HepG2 (cell line): ENCODE measurements around the gene ZWILCH. TPM values are rescaled to one million over a fixed set of nuclear protein-coding genes. Genes with fewer than 3 reads are reported as not detected.

Experiments
- HNF4A ChIP-seq: sonication (generic); formaldehyde crosslinking; IDR thresholded peaks from 2 replicates; pipeline ENCODE4 v1.4.0; 2020; ENCODE audit warnings: missing genetic modification reagents
- KDM6A ChIP-seq: IDR thresholded peaks from 2 replicates; pipeline ENCODE4 v1.6.1; 2016; ENCODE audit warnings: low read depth
- MATR3 ChIP-seq: sonication (generic); formaldehyde crosslinking; IDR thresholded peaks from 2 replicates; pipeline ENCODE4 v1.4.0; 2020; ENCODE audit warnings: missing genetic modification reagents
- POLR2AphosphoS5 ChIP-seq: IDR thresholded peaks from 2 replicates; pipeline ENCODE4 v1.6.1; 2012; ENCODE audit warnings: low read depth, low read length
- SATB2 ChIP-seq: sonication (generic); formaldehyde crosslinking; IDR thresholded peaks from 2 replicates; pipeline ENCODE4 v1.5.0; 2020; ENCODE audit warnings: missing genetic modification reagents
- SMYD3 ChIP-seq: sonication (generic); formaldehyde crosslinking; IDR thresholded peaks from 2 replicates; pipeline ENCODE4 v1.8.1; 2023; ENCODE audit warnings: mild to moderate bottlenecking, missing genetic modification reagents
- SP140L ChIP-seq: sonication (generic); formaldehyde crosslinking; IDR thresholded peaks from 2 replicates; pipeline ENCODE4 v1.4.0; 2020; ENCODE audit warnings: missing genetic modification reagents, borderline replicate concordance
- ZNF12 ChIP-seq: sonication (generic); formaldehyde crosslinking; IDR thresholded peaks from 2 replicates; pipeline ENCODE4 v1.5.0; 2020; ENCODE audit warnings: missing genetic modification reagents
- ZNF382 ChIP-seq: sonication (generic); formaldehyde crosslinking; IDR thresholded peaks from 2 replicates; pipeline ENCODE4 v1.5.0; 2020; ENCODE audit warnings: missing genetic modification reagents, mild to moderate bottlenecking, borderline replicate concordance
- ZNF780A ChIP-seq: sonication (generic); formaldehyde crosslinking; IDR thresholded peaks from 2 replicates; pipeline ENCODE4 v1.8.0; 2022; ENCODE audit warnings: mild to moderate bottlenecking, missing genetic modification reagents, moderate library complexity
- ZSCAN25 ChIP-seq: sonication (generic); formaldehyde crosslinking; IDR thresholded peaks from 2 replicates; pipeline ENCODE4 v1.8.0; 2022; ENCODE audit warnings: mild to moderate bottlenecking, missing genetic modification reagents
- polyA plus RNA-seq, 8 experiments: library from polyadenylated mRNA; depleted of rRNA in 3 of 8; stranded (reverse) in 7 of 8; unstranded in 1 of 8; fragments of >200 nt; fragmentation: Illumina TruSeq in 4 of 8; extraction: Trizol in 4 of 8; gene quantifications; 2 replicates each; pipeline versions ENCODE4 v1.2.1 to v1.2.3, GENCODE V29; 2011 to 2016; ENCODE audit warnings: low read depth in 4 of 8, missing spikeins in 1 of 8, mixed read lengths in 1 of 8; ENCODE audit not compliant: insufficient read depth in 1 of 8
- total RNA-seq, 5 experiments: library from RNA; depleted of rRNA; stranded (reverse); fragments of >200 nt; fragmentation: Illumina TruSeq; extraction: Trizol; gene quantifications; 2 replicates each; pipeline ENCODE4 v1.2.3, GENCODE V29; 2016; ENCODE audit warnings: low read depth in 1 of 5
- TF ChIP-seq, protein P1 (sequence below): sonication (generic); formaldehyde crosslinking; IDR thresholded peaks from 2 replicates; pipeline ENCODE4 v1.4.0; 2020; ENCODE audit warnings: missing genetic modification reagents, borderline replicate concordance
- TF ChIP-seq, protein P2 (sequence below): sonication (generic); formaldehyde crosslinking; conservative IDR thresholded peaks from 2 replicates; pipeline ENCODE4 v1.8.0; 2022; ENCODE audit warnings: low read depth, missing genetic modification reagents
- TF ChIP-seq, protein P3 (sequence below): sonication (generic); formaldehyde crosslinking; IDR thresholded peaks from 2 replicates; pipeline ENCODE4 v1.4.0; 2020; ENCODE audit warnings: missing genetic modification reagents, borderline replicate concordance
- TF ChIP-seq, protein P4 (sequence below): sonication (generic); formaldehyde crosslinking; IDR thresholded peaks from 2 replicates; pipeline ENCODE4 v1.4.0; 2020; ENCODE audit warnings: mild to moderate bottlenecking, low read depth, missing genetic modification reagents

Gene ZWILCH
- total and polyA plus RNA-seq, 2 of the 13 experiments (the other 11 are each of a cell fraction or from before 2014, with no cell fraction given): 9.5 to 27.8 TPM

DNA sequence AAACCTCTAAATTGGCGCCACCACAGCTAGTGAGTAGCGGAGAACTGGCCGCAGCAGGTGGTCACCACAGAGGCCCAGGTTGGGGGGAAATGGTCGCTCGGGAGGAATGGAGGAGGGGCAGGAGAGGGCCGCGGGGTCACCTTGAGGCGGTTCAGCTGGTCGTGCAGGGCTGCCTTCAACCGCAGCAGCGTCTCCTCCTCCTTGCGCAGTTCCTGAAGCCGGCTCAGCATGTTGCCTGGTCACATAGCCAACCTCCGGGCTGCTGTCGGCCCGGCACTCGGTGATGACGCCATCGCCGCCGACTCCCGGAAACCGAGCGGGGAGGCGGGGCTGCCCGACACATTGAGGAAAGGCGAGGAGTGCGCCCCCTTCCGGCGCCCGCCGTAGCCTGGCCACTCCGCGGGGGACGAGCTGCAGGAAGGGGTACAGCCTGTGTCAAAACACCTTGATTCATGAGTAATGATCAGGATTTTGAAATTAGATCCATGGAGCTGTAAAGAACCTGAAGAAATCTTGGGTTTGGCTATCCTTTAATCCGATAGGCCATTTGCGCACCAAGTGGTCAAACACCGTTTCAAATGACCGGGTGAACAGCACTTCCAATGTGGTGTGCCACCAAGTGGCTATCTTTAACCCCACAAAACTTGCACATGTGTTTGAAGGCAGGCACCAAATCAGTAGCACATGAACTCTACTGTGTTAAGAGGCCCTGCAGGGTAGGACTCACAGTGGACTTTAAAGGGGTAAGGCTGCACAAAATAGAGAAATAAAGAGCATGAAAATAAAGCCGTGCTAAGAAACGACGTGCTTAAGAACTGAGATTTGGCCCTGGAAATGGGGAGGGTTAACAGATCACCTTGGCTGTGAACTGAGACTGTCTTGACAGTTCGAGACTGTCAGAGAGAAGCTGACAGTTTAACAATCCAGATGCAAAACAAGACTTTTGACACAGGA, 7.3 kb upstream of the ZWILCH start, which contains the start of gene SNAPC5 (continued):
- TF ChIP-seq, protein P1, sequence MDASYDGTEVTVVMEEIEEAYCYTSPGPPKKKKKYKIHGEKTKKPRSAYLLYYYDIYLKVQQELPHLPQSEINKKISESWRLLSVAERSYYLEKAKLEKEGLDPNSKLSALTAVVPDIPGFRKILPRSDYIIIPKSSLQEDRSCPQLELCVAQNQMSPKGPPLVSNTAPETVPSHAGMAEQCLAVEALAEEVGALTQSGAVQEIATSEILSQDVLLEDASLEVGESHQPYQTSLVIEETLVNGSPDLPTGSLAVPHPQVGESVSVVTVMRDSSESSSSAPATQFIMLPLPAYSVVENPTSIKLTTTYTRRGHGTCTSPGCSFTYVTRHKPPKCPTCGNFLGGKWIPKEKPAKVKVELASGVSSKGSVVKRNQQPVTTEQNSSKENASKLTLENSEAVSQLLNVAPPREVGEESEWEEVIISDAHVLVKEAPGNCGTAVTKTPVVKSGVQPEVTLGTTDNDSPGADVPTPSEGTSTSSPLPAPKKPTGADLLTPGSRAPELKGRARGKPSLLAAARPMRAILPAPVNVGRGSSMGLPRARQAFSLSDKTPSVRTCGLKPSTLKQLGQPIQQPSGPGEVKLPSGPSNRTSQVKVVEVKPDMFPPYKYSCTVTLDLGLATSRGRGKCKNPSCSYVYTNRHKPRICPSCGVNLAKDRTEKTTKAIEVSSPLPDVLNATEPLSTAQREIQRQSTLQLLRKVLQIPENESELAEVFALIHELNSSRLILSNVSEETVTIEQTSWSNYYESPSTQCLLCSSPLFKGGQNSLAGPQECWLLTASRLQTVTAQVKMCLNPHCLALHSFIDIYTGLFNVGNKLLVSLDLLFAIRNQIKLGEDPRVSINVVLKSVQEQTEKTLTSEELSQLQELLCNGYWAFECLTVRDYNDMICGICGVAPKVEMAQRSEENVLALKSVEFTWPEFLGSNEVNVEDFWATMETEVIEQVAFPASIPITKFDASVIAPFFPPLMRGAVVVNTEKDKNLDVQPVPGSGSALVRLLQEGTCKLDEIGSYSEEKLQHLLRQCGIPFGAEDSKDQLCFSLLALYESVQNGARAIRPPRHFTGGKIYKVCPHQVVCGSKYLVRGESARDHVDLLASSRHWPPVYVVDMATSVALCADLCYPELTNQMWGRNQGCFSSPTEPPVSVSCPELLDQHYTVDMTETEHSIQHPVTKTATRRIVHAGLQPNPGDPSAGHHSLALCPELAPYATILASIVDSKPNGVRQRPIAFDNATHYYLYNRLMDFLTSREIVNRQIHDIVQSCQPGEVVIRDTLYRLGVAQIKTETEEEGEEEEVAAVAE: peak; percentile 70; the same call in 1 of the 2 replicates
- TF ChIP-seq ZSCAN25 (CRISPR knock-in tag): no peak
- TF ChIP-seq POLR2AphosphoS5: peak; percentile 69; the same call in 1 of the 2 replicates
- no peak for TF ChIP-seq ZNF382 (CRISPR knock-in tag)
- no peak; the same call in none of the 2 replicates for TF ChIP-seq ZNF12 (CRISPR knock-in tag)
- no peak for TF ChIP-seq HNF4A (CRISPR knock-in tag)
- TF ChIP-seq, protein P2, sequence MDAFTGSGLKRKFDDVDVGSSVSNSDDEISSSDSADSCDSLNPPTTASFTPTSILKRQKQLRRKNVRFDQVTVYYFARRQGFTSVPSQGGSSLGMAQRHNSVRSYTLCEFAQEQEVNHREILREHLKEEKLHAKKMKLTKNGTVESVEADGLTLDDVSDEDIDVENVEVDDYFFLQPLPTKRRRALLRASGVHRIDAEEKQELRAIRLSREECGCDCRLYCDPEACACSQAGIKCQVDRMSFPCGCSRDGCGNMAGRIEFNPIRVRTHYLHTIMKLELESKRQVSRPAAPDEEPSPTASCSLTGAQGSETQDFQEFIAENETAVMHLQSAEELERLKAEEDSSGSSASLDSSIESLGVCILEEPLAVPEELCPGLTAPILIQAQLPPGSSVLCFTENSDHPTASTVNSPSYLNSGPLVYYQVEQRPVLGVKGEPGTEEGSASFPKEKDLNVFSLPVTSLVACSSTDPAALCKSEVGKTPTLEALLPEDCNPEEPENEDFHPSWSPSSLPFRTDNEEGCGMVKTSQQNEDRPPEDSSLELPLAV (CRISPR knock-in tag): 0 out of 2 replicates have a peak, but pooled peaks have one; percentile 54
- no peak; the same call in 1 of the 2 replicates for TF ChIP-seq KDM6A (CRISPR knock-in tag)
- TF ChIP-seq, protein P3, sequence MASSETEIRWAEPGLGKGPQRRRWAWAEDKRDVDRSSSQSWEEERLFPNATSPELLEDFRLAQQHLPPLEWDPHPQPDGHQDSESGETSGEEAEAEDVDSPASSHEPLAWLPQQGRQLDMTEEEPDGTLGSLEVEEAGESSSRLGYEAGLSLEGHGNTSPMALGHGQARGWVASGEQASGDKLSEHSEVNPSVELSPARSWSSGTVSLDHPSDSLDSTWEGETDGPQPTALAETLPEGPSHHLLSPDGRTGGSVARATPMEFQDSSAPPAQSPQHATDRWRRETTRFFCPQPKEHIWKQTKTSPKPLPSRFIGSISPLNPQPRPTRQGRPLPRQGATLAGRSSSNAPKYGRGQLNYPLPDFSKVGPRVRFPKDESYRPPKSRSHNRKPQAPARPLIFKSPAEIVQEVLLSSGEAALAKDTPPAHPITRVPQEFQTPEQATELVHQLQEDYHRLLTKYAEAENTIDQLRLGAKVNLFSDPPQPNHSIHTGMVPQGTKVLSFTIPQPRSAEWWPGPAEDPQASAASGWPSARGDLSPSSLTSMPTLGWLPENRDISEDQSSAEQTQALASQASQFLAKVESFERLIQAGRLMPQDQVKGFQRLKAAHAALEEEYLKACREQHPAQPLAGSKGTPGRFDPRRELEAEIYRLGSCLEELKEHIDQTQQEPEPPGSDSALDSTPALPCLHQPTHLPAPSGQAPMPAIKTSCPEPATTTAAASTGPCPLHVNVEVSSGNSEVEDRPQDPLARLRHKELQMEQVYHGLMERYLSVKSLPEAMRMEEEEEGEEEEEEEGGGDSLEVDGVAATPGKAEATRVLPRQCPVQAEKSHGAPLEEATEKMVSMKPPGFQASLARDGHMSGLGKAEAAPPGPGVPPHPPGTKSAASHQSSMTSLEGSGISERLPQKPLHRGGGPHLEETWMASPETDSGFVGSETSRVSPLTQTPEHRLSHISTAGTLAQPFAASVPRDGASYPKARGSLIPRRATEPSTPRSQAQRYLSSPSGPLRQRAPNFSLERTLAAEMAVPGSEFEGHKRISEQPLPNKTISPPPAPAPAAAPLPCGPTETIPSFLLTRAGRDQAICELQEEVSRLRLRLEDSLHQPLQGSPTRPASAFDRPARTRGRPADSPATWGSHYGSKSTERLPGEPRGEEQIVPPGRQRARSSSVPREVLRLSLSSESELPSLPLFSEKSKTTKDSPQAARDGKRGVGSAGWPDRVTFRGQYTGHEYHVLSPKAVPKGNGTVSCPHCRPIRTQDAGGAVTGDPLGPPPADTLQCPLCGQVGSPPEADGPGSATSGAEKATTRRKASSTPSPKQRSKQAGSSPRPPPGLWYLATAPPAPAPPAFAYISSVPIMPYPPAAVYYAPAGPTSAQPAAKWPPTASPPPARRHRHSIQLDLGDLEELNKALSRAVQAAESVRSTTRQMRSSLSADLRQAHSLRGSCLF (CRISPR knock-in tag): no peak
- TF ChIP-seq ZNF780A (CRISPR knock-in tag): no peak
- TF ChIP-seq, protein P4, sequence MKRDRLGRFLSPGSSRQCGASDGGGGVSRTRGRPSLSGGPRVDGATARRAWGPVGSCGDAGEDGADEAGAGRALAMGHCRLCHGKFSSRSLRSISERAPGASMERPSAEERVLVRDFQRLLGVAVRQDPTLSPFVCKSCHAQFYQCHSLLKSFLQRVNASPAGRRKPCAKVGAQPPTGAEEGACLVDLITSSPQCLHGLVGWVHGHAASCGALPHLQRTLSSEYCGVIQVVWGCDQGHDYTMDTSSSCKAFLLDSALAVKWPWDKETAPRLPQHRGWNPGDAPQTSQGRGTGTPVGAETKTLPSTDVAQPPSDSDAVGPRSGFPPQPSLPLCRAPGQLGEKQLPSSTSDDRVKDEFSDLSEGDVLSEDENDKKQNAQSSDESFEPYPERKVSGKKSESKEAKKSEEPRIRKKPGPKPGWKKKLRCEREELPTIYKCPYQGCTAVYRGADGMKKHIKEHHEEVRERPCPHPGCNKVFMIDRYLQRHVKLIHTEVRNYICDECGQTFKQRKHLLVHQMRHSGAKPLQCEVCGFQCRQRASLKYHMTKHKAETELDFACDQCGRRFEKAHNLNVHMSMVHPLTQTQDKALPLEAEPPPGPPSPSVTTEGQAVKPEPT (CRISPR knock-in tag): no peak
- no peak for TF ChIP-seq SATB2
- no peak for TF ChIP-seq SMYD3 (CRISPR knock-in tag)
- no peak; the same call in 1 of the 2 replicates for TF ChIP-seq SP140L (CRISPR knock-in tag)
- no peak for TF ChIP-seq MATR3 (CRISPR knock-in tag)
